AG04449 (cell line): ENCODE results near the gene FPR3.

ENCODE experiments used
- CTCF ChIA-PET: fragments of 350-600 bp; formaldehyde crosslinking; extraction: SDS; loops from one replicate; lab custom pipeline; 2021; ENCODE audit warnings: antibody characterized with exemption; lab: Yijun Ruan, JAX
- POLR2A ChIA-PET: fragments of 400-600, 350-600 bp; formaldehyde crosslinking; extraction: SDS; loops from one replicate; lab custom pipeline; 2020; ENCODE audit warnings: antibody characterized with exemption, inconsistent platforms; lab: Yijun Ruan, JAX
- DNase-seq: peaks from one replicate; pipeline ENCODE4 v3.0.0-alpha.2; 2010; ENCODE audit warnings: low read depth, low spot score
- H3K4me3 ChIP-seq: 2 replicates; pipeline ENCODE4 v1.5.1; 2011; ENCODE audit warnings: low read depth, mild to moderate bottlenecking, control low read depth, low read length
- CTCF ChIP-seq: IDR thresholded peaks from one replicate; pipeline ENCODE4 v1.5.1; 2011; ENCODE audit warnings: mild to moderate bottlenecking, moderate library complexity, low read length, control low read depth, inconsistent platforms; ENCODE audit not compliant: insufficient read depth; ENCODE audit errors: missing control alignments

Gene FPR3

GRCh38 chr19:51797480-51797879, 2.5 kb downstream of the FPR3 start:
- ChIA-PET CTCF (interaction anchor here (2.2 kb wide), 1 partner anchor 20 kb away, joined by 7 read pairs; no protein-coding TSS in a partner anchor), POLR2A (no interaction called here)
- no peak overlapping the region for H3K4me3 ChIP-seq
- TF ChIP-seq CTCF, result no peak
- DNase-seq, result no peak

GRCh38 chr19:51798062-51798461, 3.1 kb downstream of the FPR3 start:
- CTCF ChIA-PET, result interaction anchor here (2.2 kb wide), 1 partner anchor 21 kb away, joined by 7 read pairs; no protein-coding TSS in a partner anchor
- POLR2A ChIA-PET, result no interaction called here
- no peak for DNase-seq
- H3K4me3 ChIP-seq, result no peak overlapping the region
- TF ChIP-seq CTCF, result no peak

DNA sequence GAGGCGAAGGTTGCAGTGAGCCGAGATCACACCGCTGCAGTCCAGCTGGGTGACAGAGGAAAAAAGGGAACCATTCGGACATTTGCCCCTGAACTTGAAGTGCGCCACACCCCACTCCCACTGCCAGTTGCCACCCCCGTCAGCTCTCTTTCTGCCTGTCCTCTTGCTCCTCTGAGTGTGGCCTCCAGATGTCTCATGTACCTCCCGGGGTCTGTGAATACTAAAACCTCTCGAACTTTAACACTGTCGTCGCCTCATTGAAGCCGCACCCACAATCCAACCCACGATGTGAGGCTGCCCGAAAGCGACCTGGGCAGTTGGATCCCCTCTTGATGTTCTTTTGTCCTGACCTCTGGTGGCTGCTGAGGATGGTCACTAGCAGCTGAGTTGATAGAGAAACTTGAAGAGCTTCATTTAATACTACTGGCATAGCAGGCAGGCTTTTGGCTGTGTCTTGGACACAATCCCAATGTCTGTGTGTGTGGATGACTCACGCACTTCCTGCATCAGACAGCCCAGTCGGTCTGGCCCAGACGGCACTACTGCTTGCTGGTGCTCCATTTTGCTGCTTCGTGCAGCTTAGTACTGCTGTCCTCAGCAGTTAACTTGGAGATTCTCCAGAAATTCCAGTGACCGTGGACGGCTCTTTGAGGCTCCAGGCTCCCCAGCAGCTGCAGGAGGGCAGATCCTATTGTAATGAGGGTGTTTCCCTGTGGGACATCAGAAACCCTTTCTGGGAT, 4.2 kb downstream of the FPR3 start:
- ChIA-PET CTCF (interaction anchor here (0.7 to 1.4 kb wide), 3 partner anchors 22 to 438 kb away, joined by 3 to 6 read pairs (median 5); no protein-coding TSS in a partner anchor), POLR2A (no interaction called here)
- no peak for TF ChIP-seq CTCF
- DNase-seq, result peak; percentile 87
- no peak overlapping the region; the same call in 1 of the 2 replicates for H3K4me3 ChIP-seq

- TF ChIP-seq CTCF, result no peak
- no peak overlapping the region for H3K4me3 ChIP-seq
- ChIA-PET CTCF (interaction anchor here (1.0 to 1.4 kb wide), 2 partner anchors 22 to 139 kb away, joined by 5 to 6 read pairs; no protein-coding TSS in a partner anchor), POLR2A (no interaction called here)
- no peak for DNase-seq
Measured at GRCh38 chr19:51799774-51800472, 5.0 kb downstream of the FPR3 start.

DNA sequence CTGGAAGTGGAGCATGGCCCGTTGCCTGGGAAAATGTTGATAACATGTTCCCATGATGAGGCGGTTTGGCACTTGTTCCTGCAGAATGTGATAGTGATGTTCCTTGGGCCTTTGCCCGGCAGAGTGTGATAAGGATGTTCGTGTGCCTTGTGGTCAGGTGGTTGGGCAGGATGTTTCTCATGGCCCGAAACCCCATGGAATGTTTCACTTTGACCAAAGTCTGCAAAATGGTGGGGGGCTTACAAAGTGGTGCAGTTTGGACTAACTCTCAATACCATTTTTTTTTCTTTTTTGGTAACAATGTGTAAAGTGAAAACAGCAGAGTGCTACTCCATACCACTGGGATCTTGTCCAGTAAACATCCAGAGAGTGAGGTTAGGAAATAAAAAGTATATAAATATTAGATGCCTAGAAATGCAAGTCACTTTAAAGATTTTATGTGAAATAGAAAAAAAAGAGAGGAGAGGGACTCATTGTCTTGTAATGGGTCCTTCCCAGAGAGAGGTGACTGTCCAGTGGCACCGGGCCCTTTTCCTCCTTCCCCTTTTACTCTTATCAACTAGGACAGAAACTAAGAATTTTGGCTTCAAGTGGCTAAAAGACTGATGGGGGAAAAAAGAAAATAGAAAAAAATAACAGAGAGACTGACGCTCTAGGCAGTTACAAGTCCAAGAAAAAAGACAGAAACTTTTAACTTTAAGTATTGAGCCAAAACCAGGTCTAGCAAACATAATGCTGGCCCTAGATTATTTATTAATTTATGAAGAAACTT, 5.7 kb downstream of the FPR3 start:
- CTCF ChIA-PET, result no interaction called here

More for the DNA sequence above, 5.7 kb downstream of the FPR3 start:
- POLR2A ChIA-PET, result no interaction called here
- no peak for DNase-seq
- H3K4me3 ChIP-seq, result no peak overlapping the region
- no peak for TF ChIP-seq CTCF
